Panc1 (cell line): Measurements from ENCODE around the gene SMARCA2. TPM values are rescaled to one million over a fixed set of nuclear protein-coding genes. Genes with fewer than 3 reads are reported as not detected.

Experiments used
- ATAC-seq: fragments of 200-7000 bp; cut with Tn5 transposase; 2 replicates; pipeline ENCODE4 v1.9.1; 2020; ENCODE audit warnings: mild to moderate bottlenecking, moderate library complexity
- BruUV-seq: library from RNA; stranded (reverse); fragments of 400-500 nt; replicated peaks from 2 replicates; lab custom pipeline; 2021; lab: Mats Ljungman, UMichigan
- CTCF ChIA-PET: fragments of 300-600 bp; sonication (Branson Sonifier 250); formaldehyde crosslinking; loops from one replicate; lab custom pipeline; 2022; ENCODE audit warnings: antibody characterized with exemption; lab: Charles Lee
- POLR2A ChIA-PET: fragments of 300-600 bp; sonication (Branson Sonifier 250); formaldehyde crosslinking; loops from one replicate; lab custom pipeline; 2022; ENCODE audit warnings: antibody characterized with exemption; lab: Charles Lee
- DNase-seq: peaks from one replicate; pipeline ENCODE4 v3.0.0-alpha.2; 2010; ENCODE audit warnings: low read depth, low spot score
- H3K27ac ChIP-seq: 2 replicates; pipeline ENCODE4 v1.5.1; 2011; ENCODE audit warnings: mild to moderate bottlenecking, low read length, inconsistent platforms
- H3K27me3 ChIP-seq: fragments of 200-500 bp; sonication (Bioruptor generic); 2 replicates; pipeline ENCODE4 v1.6.0; 2014; ENCODE audit warnings: low read length, inconsistent platforms; ENCODE audit not compliant: control insufficient read depth, insufficient read depth
- H3K36me3 ChIP-seq: fragments of 200-500 bp; sonication (Bioruptor generic); 2 replicates; pipeline ENCODE4 v1.5.1; 2014; ENCODE audit warnings: inconsistent platforms, mild to moderate bottlenecking, low read length, moderate library complexity; ENCODE audit not compliant: control insufficient read depth, insufficient read depth
- H3K4me1 ChIP-seq: 2 replicates; pipeline ENCODE4 v1.5.1; 2011; ENCODE audit warnings: inconsistent platforms, mild to moderate bottlenecking, low read length, moderate library complexity; ENCODE audit not compliant: control insufficient read depth, insufficient read depth
- H3K4me3 ChIP-seq, 2 experiments: 2 replicates each; pipeline ENCODE4 v1.5.1; 2011 to 2012; ENCODE audit warnings: low read depth in 2 of 2, low read length in 2 of 2, mild to moderate bottlenecking in 2 of 2, inconsistent platforms in 1 of 2, moderate library complexity in 1 of 2
- H3K9me3 ChIP-seq: fragments of 200-500 bp; sonication (Bioruptor generic); 2 replicates; pipeline ENCODE4 v1.5.1; 2014; ENCODE audit warnings: low read depth, mild to moderate bottlenecking, inconsistent platforms, low read length, moderate library complexity; ENCODE audit not compliant: control insufficient read depth, insufficient read depth
- POLR2AphosphoS5 ChIP-seq: IDR thresholded peaks from 2 replicates; pipeline ENCODE4 v1.6.1; 2012; ENCODE audit warnings: mild to moderate bottlenecking, low read depth, low read length, moderate library complexity
- SIN3A ChIP-seq: IDR thresholded peaks from 2 replicates; pipeline ENCODE4 v1.6.1; 2012; ENCODE audit warnings: low read depth, mild to moderate bottlenecking, low read length, moderate library complexity, borderline replicate concordance; ENCODE audit not compliant: insufficient read depth
- TCF7L2 ChIP-seq: IDR thresholded peaks from 2 replicates; pipeline ENCODE4 v1.6.1; 2011; ENCODE audit warnings: mild to moderate bottlenecking, low read depth, low read length, inconsistent platforms
- in situ Hi-C: cut with HindIII; loops from 2 replicates; pipeline ENCODE4 v1.10.0; 2016; ENCODE audit warnings: low sequenced_read_pairs, low pct_unique_long_range_greater_than_20kb
- intact Hi-C: fragments of 100-400 bp; cut with micrococcal nuclease; formaldehyde crosslinking; loops from one replicate; pipeline ENCODE4 v1.10.0; 2022; ENCODE audit not compliant: unreplicated experiment
- total RNA-seq: library from RNA; stranded (reverse); gene quantifications from one replicate; pipeline ENCODE4 v1.2.1, GENCODE V29; 2021; ENCODE audit not compliant: unreplicated experiment
- TF ChIP-seq, protein P1 (sequence below), 2 experiments: IDR thresholded peaks; 2 replicates each; pipeline ENCODE4 v1.6.1; 2011 to 2012; ENCODE audit warnings: low read depth in 2 of 2, control low read depth in 1 of 2, low read length in 1 of 2, mild to moderate bottlenecking in 1 of 2, moderate library complexity in 1 of 2; ENCODE audit not compliant: insufficient read depth in 1 of 2
- TF ChIP-seq, protein P2 (sequence below): fragments of 450-650 bp; IDR thresholded peaks from 2 replicates; pipeline ENCODE4 v1.5.1; 2017; ENCODE audit warnings: mild to moderate bottlenecking

SMARCA2 gene
- total RNA-seq, 1 experiment from 2014 or later: 13.3 TPM

- ChIA-PET CTCF (no interaction called here), POLR2A (no interaction called here)
- intact Hi-C loops (no loop called here), in situ Hi-C loops (no loop called here)
- Histone ChIP-seq H3K27ac (no peak overlapping the region), H3K4me1 (no peaks in the 10 kb centered on the region), H3K27me3 (no peaks in the 10 kb centered on the region), H3K9me3 (no peaks in the 10 kb centered on the region), H3K4me3 (no peak overlapping the region), H3K36me3 (no peaks in the 10 kb centered on the region)
- ATAC-seq (no peak), DNase-seq (no peak)
- TF ChIP-seq, protein P1, sequence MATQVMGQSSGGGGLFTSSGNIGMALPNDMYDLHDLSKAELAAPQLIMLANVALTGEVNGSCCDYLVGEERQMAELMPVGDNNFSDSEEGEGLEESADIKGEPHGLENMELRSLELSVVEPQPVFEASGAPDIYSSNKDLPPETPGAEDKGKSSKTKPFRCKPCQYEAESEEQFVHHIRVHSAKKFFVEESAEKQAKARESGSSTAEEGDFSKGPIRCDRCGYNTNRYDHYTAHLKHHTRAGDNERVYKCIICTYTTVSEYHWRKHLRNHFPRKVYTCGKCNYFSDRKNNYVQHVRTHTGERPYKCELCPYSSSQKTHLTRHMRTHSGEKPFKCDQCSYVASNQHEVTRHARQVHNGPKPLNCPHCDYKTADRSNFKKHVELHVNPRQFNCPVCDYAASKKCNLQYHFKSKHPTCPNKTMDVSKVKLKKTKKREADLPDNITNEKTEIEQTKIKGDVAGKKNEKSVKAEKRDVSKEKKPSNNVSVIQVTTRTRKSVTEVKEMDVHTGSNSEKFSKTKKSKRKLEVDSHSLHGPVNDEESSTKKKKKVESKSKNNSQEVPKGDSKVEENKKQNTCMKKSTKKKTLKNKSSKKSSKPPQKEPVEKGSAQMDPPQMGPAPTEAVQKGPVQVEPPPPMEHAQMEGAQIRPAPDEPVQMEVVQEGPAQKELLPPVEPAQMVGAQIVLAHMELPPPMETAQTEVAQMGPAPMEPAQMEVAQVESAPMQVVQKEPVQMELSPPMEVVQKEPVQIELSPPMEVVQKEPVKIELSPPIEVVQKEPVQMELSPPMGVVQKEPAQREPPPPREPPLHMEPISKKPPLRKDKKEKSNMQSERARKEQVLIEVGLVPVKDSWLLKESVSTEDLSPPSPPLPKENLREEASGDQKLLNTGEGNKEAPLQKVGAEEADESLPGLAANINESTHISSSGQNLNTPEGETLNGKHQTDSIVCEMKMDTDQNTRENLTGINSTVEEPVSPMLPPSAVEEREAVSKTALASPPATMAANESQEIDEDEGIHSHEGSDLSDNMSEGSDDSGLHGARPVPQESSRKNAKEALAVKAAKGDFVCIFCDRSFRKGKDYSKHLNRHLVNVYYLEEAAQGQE (IDR thresholded peaks at IDR 0.05; ENCODE audit: insufficient read depth in 1 of 2, low read depth in 2 of 2, low read length in 1 of 2): no peak
- TF ChIP-seq TCF7L2 (no peak), POLR2AphosphoS5 (no peak), SIN3A (no peak)
- TF ChIP-seq, protein P2, sequence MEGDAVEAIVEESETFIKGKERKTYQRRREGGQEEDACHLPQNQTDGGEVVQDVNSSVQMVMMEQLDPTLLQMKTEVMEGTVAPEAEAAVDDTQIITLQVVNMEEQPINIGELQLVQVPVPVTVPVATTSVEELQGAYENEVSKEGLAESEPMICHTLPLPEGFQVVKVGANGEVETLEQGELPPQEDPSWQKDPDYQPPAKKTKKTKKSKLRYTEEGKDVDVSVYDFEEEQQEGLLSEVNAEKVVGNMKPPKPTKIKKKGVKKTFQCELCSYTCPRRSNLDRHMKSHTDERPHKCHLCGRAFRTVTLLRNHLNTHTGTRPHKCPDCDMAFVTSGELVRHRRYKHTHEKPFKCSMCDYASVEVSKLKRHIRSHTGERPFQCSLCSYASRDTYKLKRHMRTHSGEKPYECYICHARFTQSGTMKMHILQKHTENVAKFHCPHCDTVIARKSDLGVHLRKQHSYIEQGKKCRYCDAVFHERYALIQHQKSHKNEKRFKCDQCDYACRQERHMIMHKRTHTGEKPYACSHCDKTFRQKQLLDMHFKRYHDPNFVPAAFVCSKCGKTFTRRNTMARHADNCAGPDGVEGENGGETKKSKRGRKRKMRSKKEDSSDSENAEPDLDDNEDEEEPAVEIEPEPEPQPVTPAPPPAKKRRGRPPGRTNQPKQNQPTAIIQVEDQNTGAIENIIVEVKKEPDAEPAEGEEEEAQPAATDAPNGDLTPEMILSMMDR: no peak
- no TSS peak for BruUV-seq
These were observed 125.6 kb downstream of the SMARCA2 start for GRCh38 chr9:2140600-2141223.

- Histone ChIP-seq H3K36me3 (no peaks in the 10 kb centered on the region), H3K4me1 (no peaks in the 10 kb centered on the region), H3K27me3 (no peaks in the 10 kb centered on the region), H3K4me3 (no peak overlapping the region), H3K27ac (no peak overlapping the region), H3K9me3 (no peaks in the 10 kb centered on the region)
- POLR2A ChIA-PET: no interaction called here
- in situ Hi-C loops (no loop called here), intact Hi-C loops (no loop called here)
- DNase-seq (no peak), ATAC-seq (no peak)
- CTCF ChIA-PET: no interaction called here
- TF ChIP-seq, protein P1 (IDR thresholded peaks at IDR 0.05; ENCODE audit: insufficient read depth in 1 of 2, low read depth in 2 of 2, low read length in 1 of 2): no peak
- TF ChIP-seq SIN3A: no peak
- BruUV-seq: no TSS peak
These were observed 127.1 kb downstream of the SMARCA2 start for GRCh38 chr9:2142212-2142611.
